C4-2B (cell line): ENCODE measurements around the gene RBBP9.
A peak's percentile ranks its signal among the peaks of the same experiment; 100 is the strongest.

Source experiments
- H3K27ac ChIP-seq: fragments of 450-650 bp; 2 replicates; pipeline ENCODE4 v1.5.1; 2017
- CTCF ChIP-seq: fragments of 450-650 bp; conservative IDR thresholded peaks from 2 replicates; pipeline ENCODE4 v1.5.1; 2017; ENCODE audit warnings: mild to moderate bottlenecking
- ZFX ChIP-seq: fragments of 450-650 bp; IDR thresholded peaks from 2 replicates; pipeline ENCODE4 v1.6.1; 2017

The RBBP9 gene

GRCh38 chr20:18496740-18497592 is at the start of gene RBBP9:
RBBP9 (minus strand) TSS chr20:18497225; CDS start chr20:18497167, 58 bp downstream.
- TF ChIP-seq CTCF, result no peak
- 0 out of 2 replicates have a peak, but pooled peaks have one; percentile 24 for TF ChIP-seq ZFX

DNA sequence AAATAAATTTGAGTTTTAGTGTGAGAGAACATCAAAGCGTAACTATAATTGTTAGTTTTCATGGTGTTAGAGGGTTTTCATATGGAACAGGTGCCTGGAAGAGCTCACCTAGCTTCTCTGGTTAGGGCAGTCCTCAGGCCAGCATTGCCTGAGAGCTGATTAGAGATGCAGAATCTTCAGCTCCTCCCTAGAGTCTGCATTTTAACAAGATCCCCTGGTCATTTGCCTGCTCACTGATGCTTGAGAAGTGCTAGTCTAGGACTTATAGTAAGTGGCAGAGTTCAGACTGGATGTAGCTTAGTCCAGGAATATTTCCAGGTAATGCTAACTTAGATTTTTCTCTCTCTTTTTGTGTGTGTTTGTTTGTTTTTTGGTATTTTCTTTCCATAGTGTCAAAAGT is 48.5 kb upstream of the RBBP9 start:
- TF ChIP-seq CTCF, result no peak
- TF ChIP-seq ZFX, result no peak
- no peak overlapping the region for H3K27ac ChIP-seq

More at GRCh38 chr20:18496740-18497592, at the start of gene RBBP9:
- peak within 1 kb of the TSS; percentile 57 for H3K27ac ChIP-seq

DNA sequence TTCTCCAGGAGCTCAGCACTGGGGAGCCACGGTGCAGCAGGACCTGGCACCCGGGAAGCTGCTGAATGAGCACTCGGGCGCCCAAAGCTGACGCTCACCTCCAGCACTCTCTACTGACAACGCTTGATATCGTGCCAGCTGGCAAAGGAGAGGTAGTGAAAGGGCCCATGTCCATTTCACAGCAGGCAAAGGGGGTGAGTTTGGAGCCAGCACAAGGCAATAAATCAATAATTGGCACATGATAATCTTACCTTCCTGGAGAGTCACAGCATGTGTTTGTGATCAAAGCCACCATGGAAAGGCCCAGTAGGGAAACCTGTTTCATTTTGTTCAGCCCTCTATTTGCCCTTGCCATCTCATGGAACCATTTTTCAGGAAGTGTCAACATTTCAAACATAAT is 46.9 kb upstream of the RBBP9 start:
- TF ChIP-seq ZFX, result no peak
- no peak for TF ChIP-seq CTCF
- H3K27ac ChIP-seq, result peak overlapping the region; percentile 80

- TF ChIP-seq CTCF (no peak), ZFX (no peak)
- peak overlapping the region; percentile 80 for H3K27ac ChIP-seq
Observed at GRCh38 chr20:18543216-18543615, 46.2 kb upstream of the RBBP9 start.

GRCh38 chr20:18541741-18542140 is 44.7 kb upstream of the RBBP9 start:
- TF ChIP-seq ZFX, result no peak
- TF ChIP-seq CTCF, result no peak
- H3K27ac ChIP-seq, result no peak overlapping the region

- H3K27ac ChIP-seq, result no peak overlapping the region
- TF ChIP-seq ZFX (no peak), CTCF (no peak)
Observed at GRCh38 chr20:18537651-18538050, 40.6 kb upstream of the RBBP9 start.

DNA sequence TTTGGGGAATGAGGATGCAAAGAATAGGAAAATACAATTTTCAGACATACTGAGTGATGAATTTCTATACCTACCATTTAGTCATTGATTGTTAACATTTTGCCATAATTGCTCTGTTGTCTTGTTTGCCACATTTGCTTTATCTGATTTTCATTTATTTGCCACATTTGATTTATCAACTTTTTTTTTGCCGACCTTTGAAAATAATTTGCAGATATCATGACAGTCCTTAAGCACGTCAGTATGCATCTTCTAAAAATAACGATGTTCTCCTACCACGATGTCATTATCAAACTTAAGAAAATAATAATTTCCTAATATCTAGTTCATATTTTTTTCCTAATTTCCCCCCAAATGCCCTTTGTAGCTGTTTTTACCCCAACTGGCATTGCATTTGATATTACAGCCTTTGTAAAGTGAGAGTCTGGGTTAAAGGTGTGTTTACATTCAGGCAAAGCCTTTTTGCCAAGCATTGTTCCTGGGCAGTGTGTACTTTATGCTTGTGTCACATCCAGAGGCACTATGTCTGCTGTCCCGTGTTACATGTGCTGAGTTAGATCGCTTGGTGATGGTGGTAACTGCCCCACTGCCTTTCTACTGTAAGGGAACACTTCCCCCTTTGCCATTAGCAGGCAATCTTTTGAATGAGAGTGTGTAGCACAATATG is 37.1 kb upstream of the RBBP9 start:
- TF ChIP-seq CTCF (no peak), ZFX (no peak)
- H3K27ac ChIP-seq, result no peak overlapping the region
